B cell (primary cell): Measurements from ENCODE around the gene MOB3B.

ENCODE experiments used
- EZH2 ChIP-seq: IDR thresholded peaks from 2 replicates; pipeline ENCODE4 v1.6.1; 2012; ENCODE audit warnings: borderline replicate concordance, low read depth, mild to moderate bottlenecking, moderate library complexity, low read length; ENCODE audit not compliant: insufficient read depth, poor library complexity, severe bottlenecking
- TF ChIP-seq, protein P1 (sequence below): fragments of 200-600 bp; IDR thresholded peaks from one replicate; pipeline ENCODE4 v1.8.0; 2022; ENCODE audit warnings: antibody characterized with exemption, mild to moderate bottlenecking

- TF ChIP-seq, protein P1, sequence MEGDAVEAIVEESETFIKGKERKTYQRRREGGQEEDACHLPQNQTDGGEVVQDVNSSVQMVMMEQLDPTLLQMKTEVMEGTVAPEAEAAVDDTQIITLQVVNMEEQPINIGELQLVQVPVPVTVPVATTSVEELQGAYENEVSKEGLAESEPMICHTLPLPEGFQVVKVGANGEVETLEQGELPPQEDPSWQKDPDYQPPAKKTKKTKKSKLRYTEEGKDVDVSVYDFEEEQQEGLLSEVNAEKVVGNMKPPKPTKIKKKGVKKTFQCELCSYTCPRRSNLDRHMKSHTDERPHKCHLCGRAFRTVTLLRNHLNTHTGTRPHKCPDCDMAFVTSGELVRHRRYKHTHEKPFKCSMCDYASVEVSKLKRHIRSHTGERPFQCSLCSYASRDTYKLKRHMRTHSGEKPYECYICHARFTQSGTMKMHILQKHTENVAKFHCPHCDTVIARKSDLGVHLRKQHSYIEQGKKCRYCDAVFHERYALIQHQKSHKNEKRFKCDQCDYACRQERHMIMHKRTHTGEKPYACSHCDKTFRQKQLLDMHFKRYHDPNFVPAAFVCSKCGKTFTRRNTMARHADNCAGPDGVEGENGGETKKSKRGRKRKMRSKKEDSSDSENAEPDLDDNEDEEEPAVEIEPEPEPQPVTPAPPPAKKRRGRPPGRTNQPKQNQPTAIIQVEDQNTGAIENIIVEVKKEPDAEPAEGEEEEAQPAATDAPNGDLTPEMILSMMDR = no peak
- no peak for TF ChIP-seq EZH2
These were observed 251.2 kb downstream of the MOB3B start for GRCh38 chr9:27278374-27278773.
